NCI-H146 (cell line): Measurements from ENCODE around the gene PROCA1.
A peak's percentile ranks its signal among the peaks of the same experiment; 100 is the strongest.
"Not testable (repeated sequence)": the region's sequence is repeated elsewhere in the genome, so short reads cannot be mapped to it uniquely, and the experiment has no call there.

Source experiments
- DNase-seq: peaks from one replicate; lab custom pipeline; 2025; lab: John Stamatoyannopoulos, UW

The PROCA1 gene

DNA sequence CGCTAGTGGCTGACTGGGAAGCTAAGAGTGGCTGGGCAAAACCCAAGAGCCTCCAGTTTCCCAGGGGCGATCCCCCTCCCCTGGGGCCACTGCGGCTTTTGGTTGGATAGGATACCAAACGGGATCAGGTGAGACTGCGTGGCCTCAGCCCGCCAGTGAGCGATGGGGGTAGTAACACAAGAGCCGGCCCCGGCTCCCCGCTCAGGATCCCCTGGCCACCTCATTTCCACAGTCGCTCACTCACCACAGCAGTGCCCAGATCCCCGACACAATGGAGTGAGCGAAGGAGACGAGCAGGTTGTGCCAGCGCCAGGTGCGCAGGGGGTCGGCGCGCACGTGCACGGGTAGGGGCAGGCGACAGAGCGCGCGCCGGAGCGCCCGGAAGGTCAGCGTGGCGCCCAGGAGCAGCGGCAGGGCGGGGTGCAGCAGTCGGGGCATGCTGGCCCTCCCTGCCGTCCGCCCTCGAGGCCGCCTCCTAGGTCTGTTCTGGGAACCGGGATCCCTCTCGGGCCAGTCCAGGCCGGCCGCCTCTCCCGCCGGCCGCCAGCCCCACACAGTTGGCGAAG lies 14.1 kb upstream of the PROCA1 start:
- peak; percentile 89 for DNase-seq

- peak; percentile 48 for DNase-seq
Measured at GRCh38 chr17:28725166-28725659, 13.5 kb upstream of the PROCA1 start.

- DNase-seq = no peak
Measured at GRCh38 chr17:28724500-28725165, 12.9 kb upstream of the PROCA1 start.

GRCh38 chr17:28723836-28724499 lies 12.3 kb upstream of the PROCA1 start:
- not testable (repeated sequence) for DNase-seq

- no peak for DNase-seq
Measured at GRCh38 chr17:28723159-28723835, 11.6 kb upstream of the PROCA1 start.

GRCh38 chr17:28722417-28723158 lies 10.9 kb upstream of the PROCA1 start:
- DNase-seq = no peak

DNA sequence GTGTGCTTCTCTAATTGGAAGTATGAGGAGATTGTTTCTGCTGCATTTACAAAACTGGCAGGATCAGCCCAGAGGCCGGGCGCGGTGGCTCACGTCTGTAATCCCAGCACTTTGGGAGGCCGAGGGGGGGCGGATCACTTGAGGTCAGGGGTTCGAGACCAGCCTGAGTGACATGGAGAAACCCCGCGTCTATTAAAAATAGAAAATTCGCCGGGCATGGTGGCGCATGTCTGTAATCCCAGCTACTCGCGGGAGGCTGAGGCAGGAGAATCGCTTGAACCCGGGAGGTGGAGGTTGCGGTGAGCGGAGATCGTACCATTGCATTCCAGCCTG lies 9.3 kb upstream of the PROCA1 start:
- DNase-seq = not testable (repeated sequence)

DNA sequence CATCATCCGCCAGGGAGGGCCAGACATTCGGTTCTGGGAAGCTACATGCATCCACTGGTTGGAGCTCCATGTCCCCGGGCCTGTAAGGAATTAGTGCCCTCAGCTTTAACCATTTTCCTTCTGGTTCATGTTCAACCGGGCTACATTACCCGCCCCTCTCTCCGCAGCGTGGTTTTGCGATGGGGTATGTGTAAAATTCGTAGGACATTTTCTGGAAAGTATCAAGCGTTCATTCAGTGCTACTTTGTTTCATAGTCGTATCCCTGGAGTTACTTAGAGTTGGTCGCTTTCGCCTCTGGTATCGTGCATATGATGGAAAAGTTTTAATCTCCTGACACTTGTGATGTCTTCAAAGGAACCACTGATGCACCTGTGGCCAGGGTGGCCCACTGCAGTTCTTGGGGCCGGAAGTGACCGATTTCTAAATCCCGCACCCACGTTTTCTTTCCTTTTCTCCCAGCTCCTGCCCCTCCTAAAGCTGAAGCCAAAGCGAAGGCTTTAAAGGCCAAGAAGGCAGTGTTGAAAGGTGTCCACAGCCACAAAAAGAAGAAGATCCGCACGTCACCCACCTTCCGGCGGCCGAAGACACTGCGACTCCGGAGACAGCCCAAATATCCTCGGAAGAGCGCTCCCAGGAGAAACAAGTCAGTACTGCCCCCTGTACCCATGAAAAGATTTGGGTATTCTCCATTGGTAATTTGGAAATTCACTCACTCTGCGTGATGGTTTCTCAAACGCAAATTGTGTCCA lies 8.7 kb upstream of the PROCA1 start:
- no peak for DNase-seq

DNA sequence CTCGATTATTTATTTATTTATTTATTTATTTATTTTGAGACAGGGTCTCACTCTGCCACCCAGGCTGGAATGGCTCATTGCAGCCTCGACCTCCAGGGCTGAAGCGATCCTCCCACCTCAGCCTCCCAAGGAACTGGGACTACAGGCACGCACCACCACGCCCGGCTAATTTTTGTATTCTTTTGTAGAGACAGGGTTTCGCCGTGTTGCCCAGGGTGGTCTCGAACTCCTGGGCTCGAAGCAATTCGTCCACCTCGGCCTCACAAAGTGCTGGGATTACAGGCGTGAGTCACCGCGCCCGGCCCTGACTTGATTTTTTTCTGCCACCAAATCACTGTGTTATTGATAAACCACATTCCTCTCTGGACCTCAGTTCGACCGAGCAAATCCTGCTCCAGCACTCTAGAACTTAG lies 7.3 kb upstream of the PROCA1 start:
- no peak for DNase-seq

GRCh38 chr17:28718333-28719020 lies 6.8 kb upstream of the PROCA1 start:
- DNase-seq = no peak

GRCh38 chr17:28717578-28718332 lies 6.1 kb upstream of the PROCA1 start, which contains the start of gene RAB34:
Gene RAB34, minus strand, starts transcription at chr17:28717868. Its CDS starts 602 bp downstream, at chr17:28717266.
- peak; percentile 81 for DNase-seq

DNA sequence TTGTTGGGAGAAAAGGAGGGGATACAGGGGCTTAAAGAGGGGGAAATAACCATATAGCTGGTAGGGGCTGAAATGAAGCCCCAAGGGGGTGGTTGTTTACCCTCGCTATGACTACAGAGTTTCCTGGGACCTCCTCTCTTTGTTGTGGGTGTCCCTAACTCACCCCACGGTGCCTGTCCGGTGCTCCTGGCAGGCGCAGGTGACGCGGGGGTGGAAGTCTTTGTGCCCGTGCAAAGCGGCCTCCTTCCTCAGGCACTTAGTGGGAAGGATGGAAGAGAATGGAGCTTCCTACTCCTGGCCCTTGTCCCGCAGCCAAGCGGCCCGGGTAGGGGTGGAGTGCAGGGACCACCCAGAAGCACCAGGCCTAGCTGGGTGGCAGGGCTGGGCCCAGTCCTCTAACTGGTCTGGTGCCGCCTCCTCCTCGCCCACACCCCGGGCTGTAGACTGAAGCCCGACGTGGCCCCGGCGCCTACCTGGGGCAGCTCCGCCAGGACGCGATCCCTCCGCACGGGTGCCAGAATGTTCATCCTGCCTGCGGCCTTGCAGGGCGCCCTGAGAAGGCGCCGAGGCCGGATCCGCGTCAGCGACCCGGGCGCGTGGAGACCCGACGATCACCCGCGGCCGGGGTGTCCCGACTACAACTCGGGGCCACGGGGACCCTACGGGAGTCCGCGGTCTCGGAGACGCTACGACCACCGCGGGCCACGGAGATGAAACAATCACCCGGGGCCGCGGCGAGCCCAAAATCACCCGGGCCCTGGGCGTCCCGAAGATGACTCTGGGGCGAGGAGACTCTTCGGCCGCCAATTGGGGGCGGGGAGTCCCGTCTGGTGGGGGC lies 5.3 kb upstream of the PROCA1 start:
- DNase-seq = no peak

GRCh38 chr17:28715217-28715616 lies 3.5 kb upstream of the PROCA1 start:
- DNase-seq = no peak

GRCh38 chr17:28714281-28714680 lies 2.6 kb upstream of the PROCA1 start:
- DNase-seq = no peak

DNA sequence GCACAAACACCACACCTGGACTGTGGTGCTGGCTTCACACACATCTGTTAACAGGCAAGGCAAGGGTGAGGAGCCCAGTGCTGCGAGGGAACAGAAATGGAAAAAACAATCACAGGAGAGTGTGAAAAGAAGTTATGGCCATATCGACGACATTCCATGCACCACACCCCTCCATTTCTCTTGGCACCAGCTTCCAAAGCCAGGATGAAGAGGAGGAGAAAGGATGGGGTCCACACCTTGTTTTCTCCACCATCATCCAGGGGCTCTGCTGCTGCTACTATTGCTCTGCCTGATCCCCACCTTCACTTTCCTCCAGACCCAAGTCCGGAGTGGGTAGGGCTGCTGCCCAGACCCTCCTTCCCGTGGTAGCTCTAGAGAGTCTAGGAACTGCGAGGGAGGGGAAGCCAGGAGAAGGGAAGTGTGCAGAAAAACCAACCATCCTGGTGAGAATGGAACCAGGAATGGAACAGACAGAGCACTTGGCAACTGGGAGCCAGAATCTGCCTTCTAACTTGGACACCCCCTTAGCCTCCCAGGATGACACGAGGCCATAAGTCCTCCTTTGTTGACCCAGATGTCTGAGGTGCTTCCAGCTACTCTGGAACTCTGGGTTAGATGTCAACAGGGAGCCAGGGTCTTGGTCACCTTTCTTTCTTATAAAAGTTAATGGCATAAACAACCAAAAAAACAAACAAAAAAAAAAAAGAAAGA lies 1.2 kb upstream of the PROCA1 start:
- no peak for DNase-seq

DNA sequence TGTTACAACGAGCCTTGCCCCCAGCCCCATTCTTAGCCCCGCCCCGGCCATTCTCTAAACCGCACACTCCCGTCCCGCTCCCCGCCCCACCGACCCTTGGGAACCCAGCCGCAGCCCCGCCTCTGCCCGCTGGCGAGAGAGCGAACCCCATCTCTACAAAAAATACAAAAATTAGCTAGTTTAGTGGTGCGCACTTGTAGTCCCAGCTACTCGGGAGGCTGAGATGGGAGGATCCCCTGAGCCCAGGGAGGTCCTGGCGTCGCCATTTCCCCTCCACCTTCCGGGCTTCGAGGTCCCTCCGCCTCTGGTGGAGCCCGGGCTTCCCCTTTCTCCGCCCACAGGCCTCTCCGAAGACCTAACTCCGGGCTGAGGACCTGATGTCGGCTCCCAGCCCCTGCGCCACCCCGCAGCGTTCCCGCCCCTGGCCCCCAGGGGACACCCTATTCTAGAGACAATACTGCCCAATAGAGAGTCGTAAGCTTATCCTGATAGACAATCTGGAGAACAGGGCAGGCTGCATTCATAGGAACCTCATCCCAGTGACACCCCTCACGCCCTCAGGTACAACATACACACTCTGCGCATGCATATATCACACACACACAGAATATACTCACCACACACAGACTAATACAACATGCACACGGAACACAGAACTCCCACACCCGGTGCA lies 480 bp upstream of the PROCA1 start:
- no peak for DNase-seq

GRCh38 chr17:28710861-28711722 lies 596 bp downstream of the PROCA1 start:
- peak; percentile 91 for DNase-seq
